Kidney epithelial cell (primary cell): ENCODE data around the gene NIT1. TPM values are rescaled to one million over a fixed set of nuclear protein-coding genes. Genes with fewer than 3 reads are reported as not detected.

Experiments used
- DNase-seq: peaks from one replicate; pipeline ENCODE4 v3.0.0-alpha.2; 2010; ENCODE audit warnings: low read depth
- H3K27me3 ChIP-seq: 2 replicates; pipeline ENCODE4 v1.6.0; 2011; ENCODE audit warnings: low read length; ENCODE audit not compliant: control insufficient read depth, insufficient read depth
- H3K36me3 ChIP-seq: 2 replicates; pipeline ENCODE4 v1.5.1; 2011; ENCODE audit warnings: low read length; ENCODE audit not compliant: control insufficient read depth, insufficient read depth
- H3K4me3 ChIP-seq: 2 replicates; pipeline ENCODE4 v1.5.1; 2011; ENCODE audit warnings: low read depth, mild to moderate bottlenecking, control low read depth, low read length
- CTCF ChIP-seq: IDR thresholded peaks from 2 replicates; pipeline ENCODE4 v1.5.1; 2011; ENCODE audit warnings: mild to moderate bottlenecking, moderate library complexity, low read length, control low read depth, inconsistent platforms; ENCODE audit not compliant: insufficient read depth, poor library complexity, severe bottlenecking
- total RNA-seq: library from RNA; depleted of rRNA; stranded (reverse); fragments of >200 nt; gene quantifications from 2 replicates; pipeline ENCODE4 v1.2.3, GENCODE V29; 2015

Gene NIT1
- total RNA-seq, 1 donor from 2014 or later = 35.8 TPM

DNA sequence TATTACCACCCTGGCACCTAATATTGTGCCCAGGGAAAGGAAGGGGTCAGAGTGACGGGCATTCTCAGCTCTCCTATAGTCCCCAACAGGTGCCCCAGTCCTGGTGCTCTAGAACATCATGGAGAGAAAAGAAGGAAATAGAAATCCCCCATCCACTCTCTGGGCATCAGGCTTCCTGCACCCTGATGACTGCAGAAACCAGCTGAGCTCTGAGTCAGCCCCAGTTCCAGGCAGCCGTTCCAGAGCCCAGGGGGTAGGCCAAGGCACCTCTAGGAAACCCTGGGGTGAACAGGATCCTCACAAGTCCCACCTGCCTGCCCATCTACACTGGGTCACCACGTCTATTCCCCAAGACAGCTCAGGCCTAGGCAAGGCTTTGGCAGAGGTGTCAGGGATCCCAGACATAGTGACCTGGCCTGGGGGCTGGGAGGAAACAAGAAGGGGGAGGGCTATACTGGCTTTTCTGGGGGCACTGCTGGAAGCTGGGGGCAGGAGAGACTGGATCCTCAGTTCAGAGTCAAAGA lies 29.3 kb upstream of the NIT1 start:
- H3K27me3 ChIP-seq = no peaks in the 10 kb centered on the region
- no peaks in the 10 kb centered on the region for H3K36me3 ChIP-seq
- no peak for DNase-seq
- no peak for TF ChIP-seq CTCF
- no peak overlapping the region for H3K4me3 ChIP-seq

DNA sequence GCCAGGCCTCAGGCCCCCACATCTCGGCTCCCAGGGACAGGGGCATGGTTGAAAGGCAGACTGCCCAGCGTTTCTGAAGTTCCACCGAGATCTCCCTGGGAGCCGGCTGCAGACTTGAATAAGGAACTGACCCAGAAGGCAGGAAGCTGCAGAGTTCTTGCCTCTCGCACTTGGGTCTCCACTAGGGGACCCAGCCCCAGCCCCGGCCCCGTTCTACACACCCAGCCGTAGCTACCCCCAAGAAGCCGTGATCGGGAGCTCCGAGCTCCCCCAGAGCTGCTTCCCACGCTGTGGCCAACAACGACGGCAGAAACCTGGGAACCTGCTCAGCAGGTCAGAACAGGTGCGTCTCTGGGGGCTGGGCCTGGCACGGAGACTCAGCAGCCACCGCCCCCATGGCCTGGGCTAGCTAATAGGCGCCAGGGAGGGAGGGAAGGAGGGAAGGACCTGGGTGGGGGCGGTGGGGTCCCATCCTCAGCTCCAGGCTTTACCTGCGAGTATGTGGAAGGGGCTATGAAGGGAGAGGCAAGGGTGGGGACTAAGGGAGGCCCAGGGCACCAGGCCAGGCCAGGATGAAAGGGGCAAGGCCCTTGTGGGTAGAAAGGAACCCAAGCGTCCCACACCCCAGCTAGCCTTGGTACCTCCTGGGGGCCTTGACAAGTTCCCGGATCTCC lies 28.5 kb upstream of the NIT1 start, which contains the start of gene NECTIN4:
TSS of gene NECTIN4 (minus strand) at position 308 of the 674 bp plus-strand sequence. CDS start at position 46, 262 bp downstream.
- no peaks in the 10 kb centered on the region for H3K36me3 ChIP-seq
- no peak within 1 kb of the TSS for H3K4me3 ChIP-seq
- TF ChIP-seq CTCF = no peak
- DNase-seq = no peak
- no peaks in the 10 kb centered on the region for H3K27me3 ChIP-seq

DNA sequence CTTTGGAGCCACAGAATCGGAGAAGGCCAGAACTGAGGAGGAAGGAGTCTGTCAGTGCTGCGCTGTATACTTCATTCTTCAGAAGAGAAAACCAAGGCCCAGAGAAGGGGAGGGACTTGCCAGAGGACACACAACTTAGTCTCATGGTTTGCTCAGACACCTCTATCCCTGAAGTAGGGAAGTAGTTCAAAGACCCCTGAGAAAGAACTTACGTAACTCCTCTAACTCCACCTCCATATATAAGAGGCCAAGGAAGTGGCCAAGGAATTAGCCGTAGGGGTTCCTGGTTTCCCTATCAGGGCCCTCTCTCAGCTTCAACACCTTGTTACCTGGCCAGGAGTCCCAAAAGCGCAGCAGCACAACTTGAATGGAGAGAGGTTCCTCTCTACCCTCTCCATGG lies 28.0 kb upstream of the NIT1 start:
- Histone ChIP-seq H3K27me3 (no peaks in the 10 kb centered on the region), H3K36me3 (no peaks in the 10 kb centered on the region), H3K4me3 (no peak overlapping the region)
- TF ChIP-seq CTCF = no peak
- DNase-seq = no peak

DNA sequence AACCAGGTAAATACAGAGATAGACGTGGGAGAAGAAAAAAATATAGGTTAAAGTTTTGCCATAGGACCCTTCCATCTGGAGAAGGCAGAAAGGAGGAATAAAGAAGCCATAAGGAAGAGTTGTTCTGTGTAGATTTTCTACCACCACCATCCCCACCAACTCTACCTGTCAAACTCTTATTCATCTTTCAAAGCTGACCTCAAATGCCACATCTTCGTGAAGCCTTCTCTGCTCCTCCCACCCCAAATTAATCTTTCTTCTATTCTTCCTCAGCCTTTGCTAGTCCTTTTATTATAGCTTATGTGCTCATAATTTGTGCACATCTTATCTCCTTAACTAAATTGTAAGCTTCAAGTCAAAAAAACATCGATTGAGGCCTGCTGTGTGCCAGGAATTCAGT lies 27.3 kb upstream of the NIT1 start:
- DNase-seq = no peak
- Histone ChIP-seq H3K27me3 (no peaks in the 10 kb centered on the region), H3K4me3 (no peak overlapping the region), H3K36me3 (no peaks in the 10 kb centered on the region)
- TF ChIP-seq CTCF = no peak

- H3K27me3 ChIP-seq = no peaks in the 10 kb centered on the region
- no peak for TF ChIP-seq CTCF
Observed at GRCh38 chr1:161091093-161091492, 26.8 kb upstream of the NIT1 start.

More at GRCh38 chr1:161091093-161091492, 26.8 kb upstream of the NIT1 start:
- no peak overlapping the region for H3K4me3 ChIP-seq
- H3K36me3 ChIP-seq = no peaks in the 10 kb centered on the region
- DNase-seq = no peak
